ENCODE data around the gene PLCG2.

DNA sequence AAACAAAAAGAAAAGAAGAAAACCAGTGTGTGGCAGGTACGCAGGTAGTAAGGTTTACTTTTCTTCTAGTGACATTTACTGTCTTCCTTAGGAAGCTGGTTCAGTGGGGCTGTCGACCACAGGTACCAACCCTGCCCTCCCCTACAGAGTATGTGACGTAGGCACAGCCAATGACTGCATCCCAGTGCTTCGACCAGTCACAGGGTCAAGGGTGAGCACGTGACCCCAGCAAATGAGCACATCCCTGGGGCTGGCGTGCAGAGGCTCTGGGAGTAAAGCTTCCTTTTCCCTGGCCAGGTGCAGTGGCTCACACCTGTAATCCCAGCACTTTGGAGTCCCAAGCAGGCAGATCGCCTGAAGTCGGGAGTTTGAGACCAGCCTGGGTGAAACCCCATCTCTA is 38.9 kb upstream of the PLCG2 start:
- TF ChIP-seq, protein P1, sequence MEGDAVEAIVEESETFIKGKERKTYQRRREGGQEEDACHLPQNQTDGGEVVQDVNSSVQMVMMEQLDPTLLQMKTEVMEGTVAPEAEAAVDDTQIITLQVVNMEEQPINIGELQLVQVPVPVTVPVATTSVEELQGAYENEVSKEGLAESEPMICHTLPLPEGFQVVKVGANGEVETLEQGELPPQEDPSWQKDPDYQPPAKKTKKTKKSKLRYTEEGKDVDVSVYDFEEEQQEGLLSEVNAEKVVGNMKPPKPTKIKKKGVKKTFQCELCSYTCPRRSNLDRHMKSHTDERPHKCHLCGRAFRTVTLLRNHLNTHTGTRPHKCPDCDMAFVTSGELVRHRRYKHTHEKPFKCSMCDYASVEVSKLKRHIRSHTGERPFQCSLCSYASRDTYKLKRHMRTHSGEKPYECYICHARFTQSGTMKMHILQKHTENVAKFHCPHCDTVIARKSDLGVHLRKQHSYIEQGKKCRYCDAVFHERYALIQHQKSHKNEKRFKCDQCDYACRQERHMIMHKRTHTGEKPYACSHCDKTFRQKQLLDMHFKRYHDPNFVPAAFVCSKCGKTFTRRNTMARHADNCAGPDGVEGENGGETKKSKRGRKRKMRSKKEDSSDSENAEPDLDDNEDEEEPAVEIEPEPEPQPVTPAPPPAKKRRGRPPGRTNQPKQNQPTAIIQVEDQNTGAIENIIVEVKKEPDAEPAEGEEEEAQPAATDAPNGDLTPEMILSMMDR (IDR thresholded peaks at IDR 0.05; ENCODE audit: poor library complexity, severe bottlenecking): no peak
- no peak for TF ChIP-seq POLR2AphosphoS5 (IDR thresholded peaks at IDR 0.05)
- no peak for TF ChIP-seq SMC3 (conservative IDR thresholded peaks at IDR 0.05; ENCODE audit: poor library complexity)
- TF ChIP-seq, protein P2, sequence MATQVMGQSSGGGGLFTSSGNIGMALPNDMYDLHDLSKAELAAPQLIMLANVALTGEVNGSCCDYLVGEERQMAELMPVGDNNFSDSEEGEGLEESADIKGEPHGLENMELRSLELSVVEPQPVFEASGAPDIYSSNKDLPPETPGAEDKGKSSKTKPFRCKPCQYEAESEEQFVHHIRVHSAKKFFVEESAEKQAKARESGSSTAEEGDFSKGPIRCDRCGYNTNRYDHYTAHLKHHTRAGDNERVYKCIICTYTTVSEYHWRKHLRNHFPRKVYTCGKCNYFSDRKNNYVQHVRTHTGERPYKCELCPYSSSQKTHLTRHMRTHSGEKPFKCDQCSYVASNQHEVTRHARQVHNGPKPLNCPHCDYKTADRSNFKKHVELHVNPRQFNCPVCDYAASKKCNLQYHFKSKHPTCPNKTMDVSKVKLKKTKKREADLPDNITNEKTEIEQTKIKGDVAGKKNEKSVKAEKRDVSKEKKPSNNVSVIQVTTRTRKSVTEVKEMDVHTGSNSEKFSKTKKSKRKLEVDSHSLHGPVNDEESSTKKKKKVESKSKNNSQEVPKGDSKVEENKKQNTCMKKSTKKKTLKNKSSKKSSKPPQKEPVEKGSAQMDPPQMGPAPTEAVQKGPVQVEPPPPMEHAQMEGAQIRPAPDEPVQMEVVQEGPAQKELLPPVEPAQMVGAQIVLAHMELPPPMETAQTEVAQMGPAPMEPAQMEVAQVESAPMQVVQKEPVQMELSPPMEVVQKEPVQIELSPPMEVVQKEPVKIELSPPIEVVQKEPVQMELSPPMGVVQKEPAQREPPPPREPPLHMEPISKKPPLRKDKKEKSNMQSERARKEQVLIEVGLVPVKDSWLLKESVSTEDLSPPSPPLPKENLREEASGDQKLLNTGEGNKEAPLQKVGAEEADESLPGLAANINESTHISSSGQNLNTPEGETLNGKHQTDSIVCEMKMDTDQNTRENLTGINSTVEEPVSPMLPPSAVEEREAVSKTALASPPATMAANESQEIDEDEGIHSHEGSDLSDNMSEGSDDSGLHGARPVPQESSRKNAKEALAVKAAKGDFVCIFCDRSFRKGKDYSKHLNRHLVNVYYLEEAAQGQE (IDR thresholded peaks at IDR 0.05; ENCODE audit: borderline replicate concordance): no peak
- TF ChIP-seq EZH2 (IDR thresholded peaks at IDR 0.05; ENCODE audit: borderline replicate concordance, insufficient read depth, low read length, poor library complexity, severe bottlenecking): no peak
- no peak for TF ChIP-seq TAF1 (IDR thresholded peaks at IDR 0.05; ENCODE audit: low read depth)
- no peak for TF ChIP-seq EP300 (conservative IDR thresholded peaks at IDR 0.05; ENCODE audit: poor library complexity, severe bottlenecking)
- no peak for TF ChIP-seq MXI1 (conservative IDR thresholded peaks at IDR 0.05; ENCODE audit: poor library complexity, severe bottlenecking)
